ENCODE measurements around the gene BATF3.
"Not testable (repeated sequence)": the region's sequence is repeated elsewhere in the genome, so short reads cannot be mapped to it uniquely, and the experiment has no call there.

The BATF3 gene

DNA sequence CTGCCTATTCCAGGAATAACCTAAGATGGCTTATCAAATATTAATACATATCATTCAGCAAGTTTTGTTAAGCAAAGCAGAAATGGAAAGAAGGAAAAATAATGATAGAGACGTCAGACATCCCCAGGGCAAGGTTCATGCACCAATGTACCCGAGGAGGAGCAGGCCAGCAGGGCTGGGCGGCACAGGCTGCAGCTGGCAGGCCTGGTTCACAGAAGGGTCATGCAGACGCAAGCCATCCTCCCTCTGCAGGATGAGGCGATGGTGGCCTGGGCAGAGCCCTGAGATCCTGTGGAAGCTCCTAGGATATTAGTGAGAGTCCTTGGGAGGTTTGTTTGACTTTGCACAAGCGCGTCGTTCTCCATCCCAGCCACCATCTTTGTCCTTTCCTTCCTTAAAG lies 30.0 kb downstream of the BATF3 start:
- Histone ChIP-seq H3K4me1 (ENCODE audit: control insufficient read depth, insufficient read depth, low read length) (peaks cover 31% of the 10 kb centered on the region), H3K9ac (ENCODE audit: low read length) (no peak overlapping the region), H3K27me3 (ENCODE audit: control insufficient read depth, insufficient read depth, low read length) (peaks cover 14% of the 10 kb centered on the region), H3K4me3 (ENCODE audit: low read depth, low read length) (no peak overlapping the region), H3K27ac (ENCODE audit: low read depth, low read length) (no peak overlapping the region), H3K36me3 (ENCODE audit: control insufficient read depth, insufficient read depth, low read length) (no peaks in the 10 kb centered on the region), H3K9me3 (ENCODE audit: control insufficient read depth, insufficient read depth, low read depth, low read length) (no peaks in the 10 kb centered on the region)

DNA sequence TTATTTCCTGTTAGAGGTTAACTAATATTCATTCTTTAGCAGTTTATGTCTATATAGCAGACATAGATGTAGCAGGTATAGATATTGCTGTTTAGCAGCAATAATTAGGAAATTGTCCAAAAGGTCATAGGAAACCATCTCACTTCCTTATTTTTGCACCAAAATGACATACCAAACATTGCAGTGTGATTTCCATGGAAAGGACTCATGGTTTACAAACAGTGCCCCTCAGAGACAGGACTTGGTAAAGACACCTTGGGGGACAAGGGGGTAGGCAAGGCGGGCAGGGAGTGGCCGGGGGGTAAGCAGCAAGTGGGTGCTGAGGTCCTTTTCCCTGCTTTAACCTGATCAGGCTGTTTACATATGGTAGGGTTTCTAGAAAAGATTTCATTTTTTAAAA lies 30.5 kb downstream of the BATF3 start:
- H3K9me3 ChIP-seq (ENCODE audit: control insufficient read depth, insufficient read depth, low read depth, low read length) = no peaks in the 10 kb centered on the region
- no peak overlapping the region for H3K9ac ChIP-seq (ENCODE audit: low read length)
- peaks cover 31% of the 10 kb centered on the region for H3K4me1 ChIP-seq (ENCODE audit: control insufficient read depth, insufficient read depth, low read length)
- H3K27ac ChIP-seq (ENCODE audit: low read depth, low read length) = no peak overlapping the region
- H3K27me3 ChIP-seq (ENCODE audit: control insufficient read depth, insufficient read depth, low read length) = peaks cover 14% of the 10 kb centered on the region
- H3K36me3 ChIP-seq (ENCODE audit: control insufficient read depth, insufficient read depth, low read length) = no peaks in the 10 kb centered on the region
- H3K4me3 ChIP-seq (ENCODE audit: low read depth, low read length) = no peak overlapping the region

DNA sequence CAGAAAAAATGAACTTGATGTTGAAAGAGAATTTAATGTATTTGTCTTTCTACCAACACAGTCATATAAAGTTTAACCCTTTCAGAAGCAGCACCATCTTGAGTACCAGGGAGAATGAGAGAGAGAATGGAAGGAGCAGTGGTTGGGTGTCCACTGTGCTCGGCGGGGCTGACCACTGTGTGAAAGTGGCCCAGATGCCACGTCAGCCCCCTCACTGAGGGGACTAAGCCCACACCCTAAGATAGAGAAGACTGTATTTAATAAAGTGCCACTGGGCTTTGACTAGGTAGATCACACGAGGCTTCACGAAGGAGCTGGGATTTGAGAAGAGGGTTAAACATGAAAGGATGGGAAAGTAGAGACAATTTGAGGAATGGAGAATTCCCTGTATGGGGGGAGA lies 31.2 kb downstream of the BATF3 start:
- Histone ChIP-seq H3K9ac (ENCODE audit: low read length) (no peak overlapping the region), H3K27ac (ENCODE audit: low read depth, low read length) (no peak overlapping the region)

DNA sequence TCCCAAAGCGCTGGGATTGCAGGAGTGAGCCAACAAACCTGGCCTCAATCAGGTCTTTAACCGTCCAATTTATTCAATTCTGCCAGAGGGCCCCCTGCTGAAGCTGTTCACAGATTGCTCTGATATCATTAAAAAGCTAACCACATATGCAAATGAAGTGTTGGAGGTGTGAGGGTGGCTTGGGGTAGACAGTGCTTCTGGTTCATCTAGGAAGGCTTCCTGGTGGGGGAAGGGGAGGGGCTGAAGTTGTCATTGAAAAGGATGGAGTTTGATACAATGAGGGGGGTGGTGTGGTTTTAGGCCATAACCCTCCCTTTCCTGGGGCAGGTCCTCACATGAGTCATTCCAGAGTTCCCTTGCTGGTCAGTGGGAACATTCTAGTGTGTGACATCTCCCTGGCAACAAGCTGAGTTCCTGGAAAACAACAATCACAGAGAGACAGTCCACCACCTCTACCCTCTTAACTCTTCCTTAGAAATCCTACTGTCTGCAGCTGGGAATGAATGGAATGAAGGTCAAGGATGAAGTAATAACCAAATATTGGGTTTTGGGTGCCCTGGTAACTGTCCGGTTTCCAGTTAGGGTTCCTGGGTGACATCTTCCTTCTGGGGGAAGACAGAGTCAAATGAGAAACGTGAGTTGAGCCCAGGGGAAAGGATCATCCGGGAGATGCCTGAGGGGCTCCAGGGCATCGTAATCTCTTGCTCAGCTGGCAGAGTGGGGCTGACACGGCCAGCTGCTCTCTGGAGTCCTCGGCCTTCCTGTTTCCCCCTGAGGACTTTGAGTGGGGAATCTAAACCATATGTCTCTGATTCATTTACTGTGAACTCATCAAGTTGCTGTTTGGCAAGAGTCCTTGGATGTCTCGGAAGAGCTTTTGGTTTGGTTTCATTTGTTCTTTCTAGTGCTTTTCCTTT lies 32.2 kb downstream of the BATF3 start:
- H3K9me3 ChIP-seq (ENCODE audit: control insufficient read depth, insufficient read depth, low read depth, low read length) = no peaks in the 10 kb centered on the region
- no peaks in the 10 kb centered on the region for H3K36me3 ChIP-seq (ENCODE audit: control insufficient read depth, insufficient read depth, low read length)
- peaks cover 14% of the 10 kb centered on the region for H3K27me3 ChIP-seq (ENCODE audit: control insufficient read depth, insufficient read depth, low read length)
- H3K27ac ChIP-seq (ENCODE audit: low read depth, low read length) = no peak overlapping the region
- H3K4me3 ChIP-seq (ENCODE audit: low read depth, low read length) = no peak overlapping the region
- no peak overlapping the region for H3K9ac ChIP-seq (ENCODE audit: low read length)
- H3K4me1 ChIP-seq (ENCODE audit: control insufficient read depth, insufficient read depth, low read length) = peaks cover 31% of the 10 kb centered on the region

More for the DNA sequence above, 31.2 kb downstream of the BATF3 start:
- H3K4me3 ChIP-seq (ENCODE audit: low read depth, low read length) = no peak overlapping the region
- peaks cover 31% of the 10 kb centered on the region for H3K4me1 ChIP-seq (ENCODE audit: control insufficient read depth, insufficient read depth, low read length)
- peaks cover 14% of the 10 kb centered on the region for H3K27me3 ChIP-seq (ENCODE audit: control insufficient read depth, insufficient read depth, low read length)
- no peaks in the 10 kb centered on the region for H3K9me3 ChIP-seq (ENCODE audit: control insufficient read depth, insufficient read depth, low read depth, low read length)
- no peaks in the 10 kb centered on the region for H3K36me3 ChIP-seq (ENCODE audit: control insufficient read depth, insufficient read depth, low read length)

DNA sequence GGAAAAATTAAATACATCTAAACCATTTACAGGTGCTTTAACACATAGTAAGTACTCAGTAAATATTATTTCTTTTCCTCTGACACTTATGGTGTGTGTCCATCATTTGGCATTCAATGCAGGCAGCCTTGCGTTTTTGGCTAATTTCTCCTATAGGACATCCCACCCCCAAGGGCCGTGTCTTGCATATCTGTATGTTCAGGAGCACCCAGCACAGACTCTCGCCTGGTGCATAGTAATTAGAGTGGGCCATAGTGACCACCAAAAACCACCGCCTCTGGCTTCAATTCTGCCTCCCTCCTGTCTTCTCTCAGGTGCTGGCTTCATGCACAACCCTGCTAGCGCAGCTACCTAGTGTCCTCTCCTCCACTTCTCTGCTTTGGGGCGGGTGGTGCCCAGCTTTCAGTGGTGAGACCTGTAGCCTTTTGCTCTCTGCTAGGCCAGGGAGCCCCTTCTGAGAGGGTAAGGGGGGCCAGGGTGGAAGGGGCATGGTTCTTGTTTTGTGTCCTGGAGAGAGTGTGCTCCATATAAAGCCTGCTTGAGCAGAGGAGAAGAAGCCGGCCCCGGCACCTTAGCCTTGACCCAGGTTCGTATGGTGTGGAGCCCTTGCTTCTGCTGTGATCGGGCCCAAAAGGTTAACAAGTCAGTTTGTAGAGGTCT lies 33.4 kb downstream of the BATF3 start:
- peaks cover 14% of the 10 kb centered on the region for H3K27me3 ChIP-seq (ENCODE audit: control insufficient read depth, insufficient read depth, low read length)
- peaks cover 22% of the 10 kb centered on the region for H3K4me1 ChIP-seq (ENCODE audit: control insufficient read depth, insufficient read depth, low read length)
- H3K36me3 ChIP-seq (ENCODE audit: control insufficient read depth, insufficient read depth, low read length) = no peaks in the 10 kb centered on the region
- H3K9ac ChIP-seq (ENCODE audit: low read length) = no peak overlapping the region
- no peak overlapping the region for H3K4me3 ChIP-seq (ENCODE audit: low read depth, low read length)
- no peak overlapping the region for H3K27ac ChIP-seq (ENCODE audit: low read depth, low read length)
- H3K9me3 ChIP-seq (ENCODE audit: control insufficient read depth, insufficient read depth, low read depth, low read length) = no peaks in the 10 kb centered on the region

DNA sequence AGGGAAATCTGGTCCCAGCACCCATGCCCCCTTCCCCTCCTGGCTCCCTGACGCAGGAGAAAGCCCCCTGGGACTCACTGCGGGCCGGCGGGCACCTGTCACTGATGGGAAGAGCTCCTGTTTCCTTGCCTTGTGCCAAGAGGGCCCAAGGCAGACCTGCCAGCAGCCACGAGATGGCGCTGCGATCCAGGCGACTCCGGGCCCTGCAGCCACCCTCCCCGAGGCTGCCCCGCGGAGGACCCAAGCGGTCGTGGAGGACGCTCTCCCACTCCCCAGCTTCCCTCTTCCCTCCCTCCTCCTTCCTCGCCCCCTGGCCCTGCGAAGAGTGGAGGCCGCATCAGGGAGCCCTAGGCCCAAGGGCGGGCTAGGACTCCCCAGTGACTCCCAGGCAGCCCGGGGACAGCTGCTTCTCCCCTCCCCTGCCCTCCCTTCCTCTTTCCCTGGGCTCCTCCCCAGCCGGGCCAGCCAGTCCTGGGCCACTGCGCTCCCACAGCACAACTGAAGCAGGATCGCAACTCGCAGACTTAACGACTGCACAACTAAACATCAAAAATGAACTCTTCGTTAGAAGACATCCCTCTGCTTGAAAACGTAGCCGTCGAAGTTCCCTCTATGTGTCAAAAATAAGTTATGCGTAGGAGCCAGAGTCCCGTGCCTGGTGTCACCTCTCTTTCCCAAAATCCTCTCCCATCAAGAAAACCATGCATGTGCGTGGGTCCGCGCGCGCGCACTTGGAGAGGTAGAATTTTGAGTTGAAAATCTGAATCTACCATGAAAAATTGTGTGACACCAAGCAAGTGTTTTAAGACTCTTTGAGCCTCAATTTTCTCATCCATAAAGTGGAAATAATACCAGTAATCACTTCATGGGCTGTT lies 34.2 kb downstream of the BATF3 start:
- Histone ChIP-seq H3K36me3 (ENCODE audit: control insufficient read depth, insufficient read depth, low read length) (no peaks in the 10 kb centered on the region), H3K9ac (ENCODE audit: low read length) (peak overlapping the region; percentile 71), H3K27me3 (ENCODE audit: control insufficient read depth, insufficient read depth, low read length) (peaks cover 14% of the 10 kb centered on the region), H3K4me1 (ENCODE audit: control insufficient read depth, insufficient read depth, low read length) (peaks cover 16% of the 10 kb centered on the region; the same call in 1 of the 2 replicates), H3K9me3 (ENCODE audit: control insufficient read depth, insufficient read depth, low read depth, low read length) (no peaks in the 10 kb centered on the region), H3K4me3 (ENCODE audit: low read depth, low read length) (peak overlapping the region; percentile 80), H3K27ac (ENCODE audit: low read depth, low read length) (no peak overlapping the region)

DNA sequence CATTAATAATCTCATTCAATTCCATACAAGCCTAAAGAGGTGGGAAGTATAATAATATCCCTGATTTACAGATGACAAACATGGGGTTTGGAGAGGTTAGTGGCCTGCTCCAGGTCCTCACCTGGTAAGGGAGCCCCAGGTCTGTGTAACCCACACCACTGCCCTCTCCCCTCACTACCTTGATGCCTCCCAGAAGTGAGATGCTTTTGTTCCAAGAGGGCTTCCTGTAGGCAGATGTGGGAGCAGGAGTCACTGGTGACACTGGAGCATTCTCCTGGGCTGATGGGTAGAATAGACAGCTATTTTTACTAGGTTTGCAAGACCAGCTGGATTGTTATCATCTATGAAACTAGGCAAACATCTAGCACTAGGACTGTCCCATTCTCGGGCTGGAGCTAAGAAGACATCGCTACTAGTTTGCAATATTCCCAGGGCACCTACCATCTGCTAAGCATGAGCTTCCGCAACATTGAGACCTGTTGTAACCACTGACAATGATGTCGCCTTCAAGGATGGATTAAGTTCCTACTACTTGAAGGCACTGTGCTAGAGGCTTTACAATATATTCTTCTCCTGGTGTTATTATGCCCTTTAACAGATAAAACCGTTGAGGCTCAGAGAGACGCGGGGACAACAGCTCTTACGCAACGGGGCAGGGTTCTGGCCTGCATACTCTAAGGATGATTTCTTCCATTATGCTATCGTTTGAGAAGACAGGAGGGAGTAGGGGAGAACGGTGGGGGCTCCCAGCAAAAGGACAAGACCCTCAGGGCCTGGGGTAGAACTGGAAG lies 35.0 kb downstream of the BATF3 start:
- Histone ChIP-seq H3K36me3 (ENCODE audit: control insufficient read depth, insufficient read depth, low read length) (no peaks in the 10 kb centered on the region), H3K27me3 (ENCODE audit: control insufficient read depth, insufficient read depth, low read length) (peaks cover 14% of the 10 kb centered on the region), H3K4me1 (ENCODE audit: control insufficient read depth, insufficient read depth, low read length) (peaks cover 16% of the 10 kb centered on the region; the same call in 1 of the 2 replicates), H3K9ac (ENCODE audit: low read length) (no peak overlapping the region), H3K9me3 (ENCODE audit: control insufficient read depth, insufficient read depth, low read depth, low read length) (no peaks in the 10 kb centered on the region), H3K27ac (ENCODE audit: low read depth, low read length) (no peak overlapping the region), H3K4me3 (ENCODE audit: low read depth, low read length) (peak overlapping the region; percentile 80)

DNA sequence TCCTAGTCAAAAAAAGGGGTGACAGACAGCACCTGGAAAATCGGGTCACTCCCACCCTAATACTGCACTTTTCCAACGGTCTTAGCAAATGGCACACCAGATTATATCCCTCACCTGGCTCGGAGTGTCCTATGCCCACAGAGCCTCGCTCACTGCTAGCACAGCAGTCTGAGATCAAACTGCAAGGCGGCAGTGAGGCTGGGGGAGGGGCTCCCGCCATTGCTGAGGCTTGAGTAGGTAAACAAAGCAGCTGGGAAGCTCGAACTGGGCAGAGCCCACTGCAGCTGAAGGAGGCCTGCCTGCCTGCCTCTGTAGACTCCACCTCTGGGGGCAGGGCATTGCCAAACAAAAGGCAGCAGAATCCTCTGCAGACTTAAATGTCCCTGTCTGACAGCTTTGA lies 41.4 kb downstream of the BATF3 start:
- H3K9ac ChIP-seq (ENCODE audit: low read length) = not testable (repeated sequence)

DNA sequence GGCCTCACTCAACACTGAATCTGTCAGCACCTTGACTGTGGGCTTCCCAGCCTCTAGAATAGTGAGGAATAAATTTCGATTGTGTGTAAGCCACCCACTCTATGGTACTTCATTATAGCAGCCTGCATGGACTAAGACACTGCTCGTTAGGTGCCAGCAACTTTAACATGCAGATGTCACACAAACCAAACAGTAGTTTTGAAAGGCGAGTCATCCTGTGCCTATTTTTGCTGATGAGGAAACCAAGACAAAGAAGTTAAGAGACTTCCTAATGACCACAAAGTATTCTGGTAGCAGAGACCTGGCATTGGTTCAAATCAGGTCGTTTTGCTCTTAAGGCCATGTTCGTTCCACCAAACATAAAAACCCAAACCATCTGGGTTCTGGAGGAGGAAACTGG lies 42.9 kb downstream of the BATF3 start:
- Histone ChIP-seq H3K27ac (ENCODE audit: low read depth, low read length) (no peak overlapping the region; the same call in 1 of the 2 replicates), H3K27me3 (ENCODE audit: control insufficient read depth, insufficient read depth, low read length) (peaks cover 5% of the 10 kb centered on the region; the same call in 1 of the 2 replicates), H3K4me3 (ENCODE audit: low read depth, low read length) (no peak overlapping the region), H3K36me3 (ENCODE audit: control insufficient read depth, insufficient read depth, low read length) (no peaks in the 10 kb centered on the region), H3K9me3 (ENCODE audit: control insufficient read depth, insufficient read depth, low read depth, low read length) (no peaks in the 10 kb centered on the region), H3K4me1 (ENCODE audit: control insufficient read depth, insufficient read depth, low read length) (peaks cover 23% of the 10 kb centered on the region; the same call in 1 of the 2 replicates), H3K9ac (ENCODE audit: low read length) (no peak overlapping the region)

More for the DNA sequence above, 41.4 kb downstream of the BATF3 start:
- not testable (repeated sequence) for H3K27me3 ChIP-seq (ENCODE audit: control insufficient read depth, insufficient read depth, low read length); H3K4me3 ChIP-seq (ENCODE audit: low read depth, low read length); H3K9me3 ChIP-seq (ENCODE audit: control insufficient read depth, insufficient read depth, low read depth, low read length); H3K36me3 ChIP-seq (ENCODE audit: control insufficient read depth, insufficient read depth, low read length); H3K27ac ChIP-seq (ENCODE audit: low read depth, low read length)
- peaks cover 23% of the 10 kb centered on the region; the same call in 1 of the 2 replicates for H3K4me1 ChIP-seq (ENCODE audit: control insufficient read depth, insufficient read depth, low read length)
